Neuronal stem cell (in vitro differentiated cells): ENCODE data around the gene STK10.

Source experiments
- DNase-seq: peaks from one replicate; pipeline ENCODE4 v3.0.0-alpha.2; 2013; ENCODE audit warnings: low spot score
- H2AFZ ChIP-seq: one replicate; pipeline ENCODE4 v1.6.1; 2013; ENCODE audit warnings: mild to moderate bottlenecking, low read length, inconsistent platforms
- H2AK5ac ChIP-seq: 2 replicates; pipeline ENCODE4 v1.6.1; 2013; ENCODE audit warnings: low read depth, mild to moderate bottlenecking, inconsistent platforms, low read length, moderate library complexity, mixed read lengths
- H2BK120ac ChIP-seq: 2 replicates; pipeline ENCODE4 v1.6.1; 2013; ENCODE audit warnings: low read depth, mild to moderate bottlenecking, inconsistent platforms, low read length, moderate library complexity, mixed read lengths
- H2BK12ac ChIP-seq: one replicate; pipeline ENCODE4 v1.6.1; 2013; ENCODE audit warnings: low read length, inconsistent platforms
- H2BK15ac ChIP-seq: 2 replicates; pipeline ENCODE4 v1.6.1; 2013; ENCODE audit warnings: mild to moderate bottlenecking, low read length, inconsistent platforms, mixed read lengths
- H2BK5ac ChIP-seq: one replicate; pipeline ENCODE4 v1.6.1; 2013; ENCODE audit warnings: inconsistent platforms, mild to moderate bottlenecking, low read length, moderate library complexity
- H3K14ac ChIP-seq: one replicate; pipeline ENCODE4 v1.6.1; 2013; ENCODE audit warnings: low read length, inconsistent platforms
- H3K18ac ChIP-seq: 2 replicates; pipeline ENCODE4 v1.6.1; 2013; ENCODE audit warnings: low read length, inconsistent platforms
- H3K23ac ChIP-seq: 2 replicates; pipeline ENCODE4 v1.6.1; 2013; ENCODE audit warnings: low read depth, mild to moderate bottlenecking, mixed read lengths, low read length, inconsistent platforms; ENCODE audit not compliant: poor library complexity
- H3K27ac ChIP-seq: replicated peaks from 3 replicates; pipeline ENCODE4 v1.5.1; 2013; ENCODE audit warnings: low read length, inconsistent platforms
- H3K27me3 ChIP-seq, 3 experiments: 2 replicates each; pipeline ENCODE4 v1.6.1; 2013; ENCODE audit warnings: low read length in 3 of 3, mild to moderate bottlenecking in 2 of 3, inconsistent platforms in 1 of 3, low read depth in 1 of 3, mixed read lengths in 1 of 3, moderate library complexity in 1 of 3; ENCODE audit not compliant: control insufficient read depth in 3 of 3, insufficient read depth in 3 of 3
- H3K36me3 ChIP-seq, 2 donors: replicated peaks in 1 of 2; 2 replicates each; pipeline ENCODE4 v1.6.1; 2013; ENCODE audit warnings: low read length in 2 of 2; ENCODE audit not compliant: control insufficient read depth in 2 of 2, insufficient read depth in 2 of 2
- H3K4ac ChIP-seq: 2 replicates; pipeline ENCODE4 v1.6.1; 2013; ENCODE audit warnings: inconsistent platforms, mild to moderate bottlenecking, low read length, moderate library complexity
- H3K4me1 ChIP-seq, 2 donors: 1 replicate in 1 of 2; 2 replicates in 1 of 2; pipeline ENCODE4 v1.6.1; 2013; ENCODE audit warnings: low read length in 2 of 2, low read depth in 1 of 2; ENCODE audit not compliant: control insufficient read depth in 2 of 2, insufficient read depth in 1 of 2
- H3K4me2 ChIP-seq: one replicate; pipeline ENCODE4 v1.6.1; 2013; ENCODE audit warnings: mild to moderate bottlenecking, low read length, inconsistent platforms; ENCODE audit not compliant: insufficient read depth, poor library complexity, severe bottlenecking
- H3K4me3 ChIP-seq, 2 donors: 2 replicates each; pipeline ENCODE4 v1.5.1; 2013; ENCODE audit warnings: low read length in 2 of 2, mild to moderate bottlenecking in 2 of 2, inconsistent platforms in 1 of 2, moderate library complexity in 1 of 2
- H3K79me1 ChIP-seq: one replicate; pipeline ENCODE4 v1.6.1; 2013; ENCODE audit warnings: low read depth, mild to moderate bottlenecking, inconsistent platforms, low read length, moderate library complexity
- H3K9ac ChIP-seq: one replicate; pipeline ENCODE4 v1.6.1; 2013; ENCODE audit warnings: mild to moderate bottlenecking, low read depth, low read length, inconsistent platforms; ENCODE audit not compliant: poor library complexity
- H3K9me3 ChIP-seq, 2 donors: replicated peaks in 1 of 2; 2 replicates each; pipeline versions ENCODE3 to v1.6.1; 2013; ENCODE audit warnings: low read length in 2 of 2, mild to moderate bottlenecking in 2 of 2, inconsistent platforms in 1 of 2, low read depth in 1 of 2, mixed read lengths in 1 of 2, moderate library complexity in 1 of 2; ENCODE audit not compliant: control insufficient read depth in 2 of 2, insufficient read depth in 1 of 2
- H4K8ac ChIP-seq: one replicate; pipeline ENCODE4 v1.6.1; 2013; ENCODE audit warnings: low read depth, mild to moderate bottlenecking, inconsistent platforms, low read length, moderate library complexity
- H4K91ac ChIP-seq: one replicate; pipeline ENCODE4 v1.6.1; 2013; ENCODE audit warnings: low read length, low read depth, mild to moderate bottlenecking, inconsistent platforms; ENCODE audit not compliant: poor library complexity
- WGBS, 2 donors: extraction: QIAGEN DNeasy Blood & Tissue Kit; methylation state at CpG; one replicate each; pipeline ENCODE4 v1.1.7; 2013; ENCODE audit warnings: missing lambda C conversion rate in 2 of 2, mixed read lengths in 1 of 2; ENCODE audit not compliant: insufficient read length in 2 of 2, insufficient replicate concordance in 1 of 2; ENCODE audit errors: extremely low coverage in 2 of 2; 5-methylcytosine and 5-hydroxymethylcytosine counted together

Gene STK10

DNA sequence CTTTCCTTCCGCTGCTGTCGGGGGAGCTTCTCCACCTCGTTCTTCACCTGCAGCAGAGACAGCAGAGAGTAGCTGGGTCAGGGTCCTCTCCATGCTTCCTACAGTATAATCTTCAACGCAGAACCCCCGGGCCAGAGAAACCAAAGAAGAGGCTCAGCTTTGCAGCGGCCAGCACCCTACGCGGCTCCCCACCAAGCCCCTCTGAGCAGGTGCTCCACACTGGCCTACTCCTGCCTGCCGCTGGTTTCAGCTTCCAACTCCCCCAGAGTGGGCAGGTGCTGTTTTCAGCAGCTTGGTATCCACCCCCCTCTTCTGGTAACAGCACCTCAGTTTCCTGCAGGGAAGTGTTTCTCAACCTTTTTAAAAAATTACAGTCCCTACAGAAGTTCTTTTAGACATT is 123.3 kb downstream of the STK10 start:
- no peak for DNase-seq
- no peak overlapping the region for H2BK12ac ChIP-seq
- no peak overlapping the region for H3K23ac ChIP-seq
- no peak overlapping the region for H3K4me2 ChIP-seq
- no CpG with 5 or more reads among the region's 9 CpGs for WGBS, 2 donors
- no peak overlapping the region for H3K14ac ChIP-seq
- no peaks in the 10 kb centered on the region for H3K27me3 ChIP-seq
- peaks cover 0 to under 1% of the 10 kb centered on the region in 2 donors for H3K9me3 ChIP-seq
- H3K4me3 ChIP-seq, result no peak overlapping the region
- H3K36me3 ChIP-seq, result peaks cover under 1 to 6% of the 10 kb centered on the region in 2 donors
- no peak overlapping the region for H3K9ac ChIP-seq
- H3K27ac ChIP-seq, result no peak overlapping the region
- no peak overlapping the region for H2AFZ ChIP-seq
- peaks cover 14 to 16% of the 10 kb centered on the region in 2 donors for H3K4me1 ChIP-seq
- H2BK15ac ChIP-seq, result no peak overlapping the region
- no peaks in the 10 kb centered on the region for H3K79me1 ChIP-seq
- H3K4ac ChIP-seq, result no peak overlapping the region
- H2BK120ac ChIP-seq, result no peak overlapping the region
- H3K18ac ChIP-seq, result peak overlapping the region; percentile 3
- H4K8ac ChIP-seq, result no peak overlapping the region
- H2BK5ac ChIP-seq, result no peak overlapping the region
- peak overlapping the region; percentile 2 for H2AK5ac ChIP-seq
- no peak overlapping the region for H4K91ac ChIP-seq

DNA sequence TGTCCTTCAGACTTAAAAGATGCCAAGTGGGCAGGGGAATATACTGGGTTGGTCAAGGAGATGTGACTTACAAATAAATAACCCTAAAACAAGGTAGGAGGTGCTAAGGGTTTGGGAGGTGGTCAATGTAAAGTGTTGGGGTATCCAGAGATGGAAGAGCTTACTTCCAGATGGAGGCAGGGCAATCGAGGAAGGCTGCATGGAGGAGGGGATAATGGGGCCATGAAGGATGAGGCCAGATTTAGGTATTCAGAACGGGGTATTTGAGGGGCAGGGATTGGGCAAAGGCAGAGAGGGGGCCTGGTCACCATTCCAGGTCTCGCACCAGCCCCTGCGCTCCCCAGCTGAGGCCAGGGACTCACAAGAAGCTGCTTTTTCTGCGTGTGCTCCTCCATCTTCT is 123.7 kb downstream of the STK10 start:
- WGBS, 2 donors, result no CpG with 5 or more reads among the region's 5 CpGs
- Histone ChIP-seq H3K27ac (peak overlapping the region; percentile 18), H2AK5ac (peak overlapping the region; percentile 2), H3K4ac (no peak overlapping the region), H3K9me3 (peaks cover 0 to 4% of the 10 kb centered on the region in 2 donors), H3K36me3 (peaks cover 2 to 6% of the 10 kb centered on the region in 2 donors), H3K4me1 (peaks cover 14 to 16% of the 10 kb centered on the region in 2 donors), H2BK5ac (no peak overlapping the region), H3K23ac (no peak overlapping the region), H2AFZ (peak overlapping the region; percentile 81), H3K79me1 (no peaks in the 10 kb centered on the region), H3K9ac (no peak overlapping the region), H3K14ac (no peak overlapping the region), H3K27me3 (no peaks in the 10 kb centered on the region), H2BK120ac (no peak overlapping the region), H4K8ac (no peak overlapping the region), H2BK15ac (no peak overlapping the region), H3K4me3 (peak overlapping the region in 1 of 2 donors; percentile 14), H2BK12ac (no peak overlapping the region), H4K91ac (no peak overlapping the region), H3K4me2 (no peak overlapping the region), H3K18ac (peak overlapping the region; percentile 3)
- no peak for DNase-seq

DNA sequence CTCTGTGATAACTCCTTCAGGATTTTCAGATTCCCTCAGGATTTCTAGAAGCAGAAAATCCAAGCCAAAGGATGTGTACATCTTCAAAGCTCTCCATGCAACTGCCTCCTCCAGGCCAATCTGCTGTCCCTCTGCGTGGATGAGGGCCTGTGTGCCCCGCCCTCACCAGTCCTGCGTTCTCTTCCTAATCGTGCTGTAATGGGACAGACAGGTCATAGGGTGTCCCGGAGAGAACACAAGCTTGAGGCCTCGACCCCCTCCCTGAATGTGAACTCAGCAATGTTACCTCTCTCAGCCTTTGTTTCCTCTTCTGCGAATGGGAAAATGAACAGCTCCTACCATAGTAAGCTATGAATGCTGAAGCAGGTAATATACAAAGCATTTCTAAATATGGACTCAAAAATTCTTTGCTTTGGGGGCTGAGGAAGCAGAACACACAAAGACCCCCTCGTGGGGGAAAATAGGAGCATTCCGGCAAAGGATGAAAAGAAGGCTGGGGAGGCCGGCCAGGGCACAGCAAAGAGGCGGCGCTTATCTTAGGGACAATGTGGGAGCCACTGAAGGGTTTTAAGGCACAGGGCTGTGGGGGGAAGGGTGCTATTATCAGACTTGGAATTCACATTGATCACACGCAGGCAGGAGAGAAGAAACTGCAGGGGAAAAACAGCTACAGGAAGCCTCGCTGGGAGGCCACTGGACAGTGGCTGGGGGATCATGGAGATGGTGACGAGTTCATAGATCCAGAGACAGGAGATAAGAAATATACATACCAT is 124.4 kb downstream of the STK10 start:
- WGBS, 2 donors, result no CpG with 5 or more reads among the region's 15 CpGs
- peaks cover 2 to 6% of the 10 kb centered on the region in 2 donors for H3K36me3 ChIP-seq
- peak overlapping the region in 1 of 2 donors; percentile 16 for H3K4me3 ChIP-seq

DNA sequence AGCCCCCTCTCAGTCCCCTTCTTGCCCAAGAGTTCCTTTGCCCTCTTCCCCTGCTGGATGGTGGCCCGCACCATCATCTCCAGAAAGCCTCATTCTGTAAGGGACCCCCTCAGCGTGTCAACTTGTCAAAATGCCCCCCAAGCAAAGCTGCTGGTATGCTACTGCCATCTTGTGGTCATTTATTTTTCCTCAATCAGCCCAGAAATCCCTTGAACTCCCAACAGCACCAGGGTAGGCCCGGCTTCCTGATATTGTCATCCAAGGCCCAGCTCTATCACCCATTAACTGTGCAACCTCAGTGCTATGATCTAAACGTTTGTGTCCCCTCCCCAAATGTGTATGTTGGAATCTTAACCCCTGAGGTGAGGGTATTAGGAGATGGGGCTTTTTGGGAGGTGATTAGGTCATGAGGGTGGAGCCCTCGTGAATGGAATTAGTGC is 128.3 kb downstream of the STK10 start:
- DNase-seq, result no peak
- no CpG with 5 or more reads among the region's 5 CpGs for WGBS, 2 donors
- peaks cover 2 to 6% of the 10 kb centered on the region in 2 donors for H3K36me3 ChIP-seq

More for the DNA sequence above, 124.4 kb downstream of the STK10 start:
- Histone ChIP-seq H2AFZ (peak overlapping the region; percentile 81), H3K18ac (peak overlapping the region; percentile 44), H2BK120ac (no peak overlapping the region), H4K91ac (no peak overlapping the region), H3K79me1 (no peaks in the 10 kb centered on the region), H3K4ac (no peak overlapping the region), H3K27ac (peak overlapping the region; percentile 29), H3K14ac (no peak overlapping the region), H3K4me2 (peak overlapping the region; percentile 48), H3K4me1 (peaks cover 14 to 16% of the 10 kb centered on the region in 2 donors), H2AK5ac (no peak overlapping the region), H2BK5ac (no peak overlapping the region), H2BK12ac (no peak overlapping the region), H3K9ac (no peak overlapping the region), H4K8ac (no peak overlapping the region), H3K23ac (no peak overlapping the region), H2BK15ac (no peak overlapping the region), H3K27me3 (no peaks in the 10 kb centered on the region), H3K9me3 (peaks cover 0 to 5% of the 10 kb centered on the region in 2 donors)
- DNase-seq, result peak; percentile 30

More for the DNA sequence above, 128.3 kb downstream of the STK10 start:
- H2BK120ac ChIP-seq, result no peak overlapping the region
- no peak overlapping the region for H3K4me2 ChIP-seq
- peaks cover 11% of the 10 kb centered on the region in 2 donors for H3K4me1 ChIP-seq
- no peak overlapping the region for H3K4ac ChIP-seq
- H3K27ac ChIP-seq, result no peak overlapping the region
- H3K9ac ChIP-seq, result no peak overlapping the region
- H2AK5ac ChIP-seq, result peak overlapping the region; percentile 60
- H2AFZ ChIP-seq, result no peak overlapping the region
- H3K27me3 ChIP-seq, result no peaks in the 10 kb centered on the region
- no peak overlapping the region for H4K8ac ChIP-seq
- no peak overlapping the region for H4K91ac ChIP-seq
- no peaks in the 10 kb centered on the region for H3K79me1 ChIP-seq
- H2BK5ac ChIP-seq, result no peak overlapping the region
- H3K4me3 ChIP-seq, result no peak overlapping the region
- no peak overlapping the region for H2BK15ac ChIP-seq
- no peak overlapping the region for H2BK12ac ChIP-seq
- no peak overlapping the region for H3K14ac ChIP-seq
- H3K18ac ChIP-seq, result no peak overlapping the region
- H3K23ac ChIP-seq, result no peak overlapping the region
- H3K9me3 ChIP-seq, result peaks cover 0 to 5% of the 10 kb centered on the region in 2 donors
